A204.1 (cell line): ENCODE data around the gene SLC1A5.
"Not testable (repeated sequence)": the region's sequence is repeated elsewhere in the genome, so short reads cannot be mapped to it uniquely, and the experiment has no call there.

Experiments used
- FAIRE-seq: peaks from 2 replicates; lab custom pipeline; 2012; peaks lifted over from hg19 to GRCh38; lab: Jason Lieb, UNC

The SLC1A5 gene

GRCh38 chr19:46788262-46788967 is at the start of gene SLC1A5:
Gene SLC1A5, minus strand, starts transcription at chr19:46788594. Its CDS starts 629 bp downstream, at chr19:46787965.
- FAIRE-seq, result peak; percentile 49

GRCh38 chr19:46838160-46838559 is 49.8 kb upstream of the SLC1A5 start:
- FAIRE-seq, result no peak

- no peak for FAIRE-seq
Measured at GRCh38 chr19:46834984-46835383, 46.6 kb upstream of the SLC1A5 start.

GRCh38 chr19:46834121-46834520 is 45.7 kb upstream of the SLC1A5 start:
- FAIRE-seq, result no peak

GRCh38 chr19:46830864-46831263 is 42.5 kb upstream of the SLC1A5 start:
- FAIRE-seq, result no peak

- FAIRE-seq, result no peak
Measured at GRCh38 chr19:46828484-46828883, 40.1 kb upstream of the SLC1A5 start.

- no peak for FAIRE-seq
Measured at GRCh38 chr19:46825731-46826055, 37.3 kb upstream of the SLC1A5 start.

- no peak for FAIRE-seq
Measured at GRCh38 chr19:46824890-46825730, 36.7 kb upstream of the SLC1A5 start.

GRCh38 chr19:46823049-46823448 is 34.7 kb upstream of the SLC1A5 start:
- FAIRE-seq, result no peak

GRCh38 chr19:46822410-46822787 is 34.0 kb upstream of the SLC1A5 start:
- not testable (repeated sequence) for FAIRE-seq

GRCh38 chr19:46821512-46822409 is 33.4 kb upstream of the SLC1A5 start:
- no peak for FAIRE-seq

GRCh38 chr19:46818812-46819211 is 30.4 kb upstream of the SLC1A5 start:
- no peak for FAIRE-seq

- FAIRE-seq, result no peak
Measured at GRCh38 chr19:46815833-46816627, 27.6 kb upstream of the SLC1A5 start.

- FAIRE-seq, result no peak
Measured at GRCh38 chr19:46813839-46814358, 25.5 kb upstream of the SLC1A5 start.

- FAIRE-seq, result no peak
Measured at GRCh38 chr19:46812977-46813838, 24.8 kb upstream of the SLC1A5 start.

- no peak for FAIRE-seq
Measured at GRCh38 chr19:46809534-46810272, 21.3 kb upstream of the SLC1A5 start.

GRCh38 chr19:46806656-46807055 is 18.3 kb upstream of the SLC1A5 start:
- no peak for FAIRE-seq

GRCh38 chr19:46804432-46804831 is 16.0 kb upstream of the SLC1A5 start:
- FAIRE-seq, result not testable (repeated sequence)

GRCh38 chr19:46803555-46803954 is 15.2 kb upstream of the SLC1A5 start:
- FAIRE-seq, result no peak

GRCh38 chr19:46802152-46802551 is 13.8 kb upstream of the SLC1A5 start:
- FAIRE-seq, result no peak
